HepG2 (cell line): ENCODE data around the gene RAB40C. TPM values are rescaled to one million over a fixed set of nuclear protein-coding genes. Genes with fewer than 3 reads are reported as not detected.

ENCODE experiments used
- ATF2 ChIP-seq: sonication (generic); formaldehyde crosslinking; IDR thresholded peaks from 2 replicates; pipeline ENCODE4 v1.4.0; 2020; ENCODE audit warnings: missing genetic modification reagents
- ATF5 ChIP-seq: sonication (generic); formaldehyde crosslinking; IDR thresholded peaks from 2 replicates; pipeline ENCODE4 v1.4.0; 2020; ENCODE audit warnings: mild to moderate bottlenecking, low read depth, missing genetic modification reagents
- HBP1 ChIP-seq: IDR thresholded peaks from 2 replicates; pipeline ENCODE4 v1.6.1; 2016; ENCODE audit warnings: low read depth, control low read depth
- HDAC1 ChIP-seq: sonication (generic); formaldehyde crosslinking; IDR thresholded peaks from 2 replicates; pipeline ENCODE4 v1.5.1; 2020; ENCODE audit warnings: mild to moderate bottlenecking, missing genetic modification reagents
- KDM1A ChIP-seq: IDR thresholded peaks from 2 replicates; pipeline ENCODE4 v1.6.1; 2016; ENCODE audit warnings: missing compliant biosample characterization
- KLF13 ChIP-seq: sonication (generic); formaldehyde crosslinking; IDR thresholded peaks from 2 replicates; pipeline ENCODE4 v1.4.0; 2020; ENCODE audit warnings: mild to moderate bottlenecking, missing genetic modification reagents
- LBX2 ChIP-seq: sonication (generic); formaldehyde crosslinking; IDR thresholded peaks from 2 replicates; pipeline ENCODE4 v1.5.0; 2020; ENCODE audit warnings: missing genetic modification reagents, mild to moderate bottlenecking, borderline replicate concordance
- MEF2D ChIP-seq: sonication (generic); formaldehyde crosslinking; IDR thresholded peaks from 2 replicates; pipeline ENCODE4 v1.5.1; 2020; ENCODE audit warnings: mild to moderate bottlenecking, missing genetic modification reagents
- TFAP4 ChIP-seq: sonication (generic); IDR thresholded peaks from 2 replicates; pipeline ENCODE4 v1.6.1; 2016; ENCODE audit warnings: low read depth, borderline replicate concordance
- YEATS2 ChIP-seq: sonication (generic); formaldehyde crosslinking; IDR thresholded peaks from 2 replicates; pipeline ENCODE4 v1.4.0; 2020; ENCODE audit warnings: missing genetic modification reagents, borderline replicate concordance
- ZBTB43 ChIP-seq: sonication (generic); formaldehyde crosslinking; conservative IDR thresholded peaks from 2 replicates; pipeline ENCODE4 v1.4.0; 2020; ENCODE audit warnings: missing genetic modification reagents
- ZFX ChIP-seq: sonication (generic); formaldehyde crosslinking; IDR thresholded peaks from 2 replicates; pipeline ENCODE4 v1.4.0; 2020; ENCODE audit warnings: mild to moderate bottlenecking, low read depth, missing genetic modification reagents, moderate library complexity
- ZNF770 ChIP-seq: sonication (generic); formaldehyde crosslinking; IDR thresholded peaks from 2 replicates; pipeline ENCODE4 v1.5.0; 2020; ENCODE audit warnings: mild to moderate bottlenecking, missing genetic modification reagents
- ZNF788 ChIP-seq: sonication (generic); formaldehyde crosslinking; IDR thresholded peaks from 2 replicates; pipeline ENCODE4 v1.5.0; 2020; ENCODE audit warnings: mild to moderate bottlenecking, missing genetic modification reagents, borderline replicate concordance
- polyA plus RNA-seq, 8 experiments: library from polyadenylated mRNA; depleted of rRNA in 3 of 8; stranded (reverse) in 7 of 8; unstranded in 1 of 8; fragments of >200 nt; fragmentation: Illumina TruSeq in 4 of 8; extraction: Trizol in 4 of 8; gene quantifications; 2 replicates each; pipeline versions ENCODE4 v1.2.1 to v1.2.3, GENCODE V29; 2011 to 2016; ENCODE audit warnings: low read depth in 4 of 8, missing spikeins in 1 of 8, mixed read lengths in 1 of 8; ENCODE audit not compliant: insufficient read depth in 1 of 8
- total RNA-seq, 5 experiments: library from RNA; depleted of rRNA; stranded (reverse); fragments of >200 nt; fragmentation: Illumina TruSeq; extraction: Trizol; gene quantifications; 2 replicates each; pipeline ENCODE4 v1.2.3, GENCODE V29; 2016; ENCODE audit warnings: low read depth in 1 of 5

The RAB40C gene
- total and polyA plus RNA-seq, 2 of the 13 experiments (the other 11 are each of a cell fraction or from before 2014, with no cell fraction given): 7.7 to 11.5 TPM

GRCh38 chr16:566475-567372 lies 23.1 kb upstream of the RAB40C start, which contains the start of gene NHLRC4 (continued):
- TF ChIP-seq LBX2 (CRISPR knock-in tag): 0 out of 2 replicates have a peak, but pooled peaks have one; percentile 50
- TF ChIP-seq ATF5 (CRISPR knock-in tag): no peak
- TF ChIP-seq ATF2 (CRISPR knock-in tag): no peak
- 0 out of 2 replicates have a peak, but pooled peaks have one; percentile 51 for TF ChIP-seq ZNF788 (CRISPR knock-in tag)
- TF ChIP-seq ZNF770 (CRISPR knock-in tag): 0 out of 2 replicates have a peak, but pooled peaks have one; percentile 10
- TF ChIP-seq ZFX: peak; percentile 48; the same call in 1 of the 2 replicates
- 0 out of 2 replicates have a peak, but pooled peaks have one; percentile 9 for TF ChIP-seq HDAC1 (CRISPR knock-in tag)
- TF ChIP-seq TFAP4: peak; percentile 86
- no peak for TF ChIP-seq ZBTB43
- TF ChIP-seq KDM1A (CRISPR knock-in tag): no peak
- peak; percentile 19; the same call in 1 of the 2 replicates for TF ChIP-seq YEATS2 (CRISPR knock-in tag)
- no peak for TF ChIP-seq MEF2D (CRISPR knock-in tag)
- no peak for TF ChIP-seq KLF13
- TF ChIP-seq HBP1 (CRISPR knock-in tag): no peak
